ENCODE results near the gene SLC4A2. TPM values are rescaled to one million over a fixed set of nuclear protein-coding genes. Genes with fewer than 3 reads are reported as not detected.

The SLC4A2 gene
- polyA plus RNA-seq, 2 of the 4 experiments (the other 2 are of a cell fraction): 112 to 275 TPM

DNA sequence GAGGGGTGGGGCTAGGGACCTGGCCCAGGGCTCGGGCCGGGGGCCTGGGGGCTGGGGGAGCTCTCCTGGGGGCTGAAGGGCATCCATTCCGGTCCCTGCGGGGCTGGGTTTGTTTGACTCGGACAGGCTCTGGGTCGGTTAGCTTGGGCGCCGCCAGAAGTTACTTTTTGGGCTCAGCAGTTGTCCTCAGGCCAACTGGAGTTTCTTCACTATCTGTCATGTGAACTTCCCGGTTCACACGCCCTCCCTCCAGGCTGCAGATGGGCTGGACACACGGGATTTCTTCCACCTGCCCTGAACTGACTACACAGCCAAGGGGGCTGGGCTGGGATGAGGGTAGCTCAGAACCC, 3.8 kb downstream of the SLC4A2 start:
- Histone ChIP-seq H3K9me3 (no peaks in the 10 kb centered on the region), H3K4me1 (peaks cover 37% of the 10 kb centered on the region), H3K4me3 (peak overlapping the region; percentile 86), H3K27ac (peak overlapping the region; percentile 99), H3K4me2 (peak overlapping the region; percentile 92)
- CTCF ChIA-PET: interaction anchor here (1.3 to 5.7 kb wide), 11 partner anchors 11 to 165 kb away, joined by 3 to 64 read pairs (median 7); partner anchors contain the start of genes ABCB8 and AGAP3
- peak in 1 of 2 experiments; percentile 51 for DNase-seq (ENCODE audit: low read depth in 1 of 2, low spot score in 1 of 2)
- POLR2A ChIA-PET: interaction anchor here (0.6 to 2.2 kb wide), 4 partner anchors 14 to 86 kb away, joined by 3 to 20 read pairs (median 12); partner anchors contain the start of genes AGAP3 and FASTK
- WGBS (ENCODE audit: missing lambda C conversion rate): 5% methylated on average over 5 of the region's 11 CpGs
- no peak for TF ChIP-seq CHD2 (IDR thresholded peaks at IDR 0.05; ENCODE audit: low read length, partially characterized antibody)
- TF ChIP-seq KDM1A (IDR thresholded peaks at IDR 0.05; ENCODE audit: low read depth): no peak
- TF ChIP-seq JUN (IDR thresholded peaks at IDR 0.05): peak in 1 of 2 experiments; percentile 28; a peak in 1 of 5 replicates
- no peak for FAIRE-seq
- ATAC-seq: no peak

DNA sequence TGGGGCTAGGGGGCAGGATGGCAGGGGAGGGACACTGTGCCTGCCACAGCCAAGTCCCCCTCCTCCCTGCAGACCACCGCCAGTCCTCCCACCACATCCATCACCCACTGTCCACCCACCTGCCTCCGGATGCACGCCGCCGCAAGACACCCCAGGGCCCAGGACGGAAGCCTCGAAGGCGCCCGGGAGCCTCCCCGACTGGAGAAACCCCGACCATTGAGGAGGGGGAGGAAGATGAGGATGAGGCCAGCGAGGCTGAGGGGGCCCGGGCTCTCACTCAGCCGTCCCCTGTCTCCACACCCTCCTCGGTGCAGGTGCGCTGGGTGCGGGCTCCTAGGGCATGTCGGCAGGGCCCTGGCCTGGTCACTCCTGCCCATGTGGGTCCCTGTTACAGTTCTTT, 5.1 kb downstream of the SLC4A2 start:
- Histone ChIP-seq H3K4me1 (peaks cover 29% of the 10 kb centered on the region), H3K4me2 (no peak overlapping the region), H3K9me3 (no peaks in the 10 kb centered on the region), H3K27ac (peak overlapping the region in 1 of 2 experiments; percentile 99; a peak in 3 of 6 replicates), H3K4me3 (no peak overlapping the region)
- DNase-seq (ENCODE audit: low read depth in 1 of 2, low spot score in 1 of 2) (no peak), ATAC-seq (no peak), FAIRE-seq (no peak)
- ChIA-PET POLR2A (no interaction called here), CTCF (interaction anchor here (5.3 to 5.7 kb wide), 2 partner anchors 10 to 23 kb away, joined by 32 to 64 read pairs; partner anchors contain the start of gene AGAP3)
- WGBS (ENCODE audit: missing lambda C conversion rate): 97% methylated on average over 18 of the region's 18 CpGs
- TF ChIP-seq JUN (IDR thresholded peaks at IDR 0.05) (no peak), POLR2AphosphoS2 (conservative IDR thresholded peaks at IDR 0.05; ENCODE audit: low read length) (no peak), CHD2 (IDR thresholded peaks at IDR 0.05; ENCODE audit: low read length, partially characterized antibody) (no peak), KDM5A (IDR thresholded peaks at IDR 0.05) (no peak), ZNF302 (CRISPR knock-in tag; IDR thresholded peaks at IDR 0.05) (no peak), EHMT2 (IDR thresholded peaks at IDR 0.05; ENCODE audit: low read depth) (no peak), MYC (IDR thresholded peaks at IDR 0.05; ENCODE audit: borderline replicate concordance, low read length) (no peak), RCOR1 (IDR thresholded peaks at IDR 0.05; ENCODE audit: low read depth, low read length) (no peak), RARB (CRISPR knock-in tag; IDR thresholded peaks at IDR 0.05) (no peak), EHF (CRISPR knock-in tag; IDR thresholded peaks at IDR 0.05) (no peak), GATA3 (IDR thresholded peaks at IDR 0.05; ENCODE audit: borderline replicate concordance) (no peak)
- TF ChIP-seq, protein P1, sequence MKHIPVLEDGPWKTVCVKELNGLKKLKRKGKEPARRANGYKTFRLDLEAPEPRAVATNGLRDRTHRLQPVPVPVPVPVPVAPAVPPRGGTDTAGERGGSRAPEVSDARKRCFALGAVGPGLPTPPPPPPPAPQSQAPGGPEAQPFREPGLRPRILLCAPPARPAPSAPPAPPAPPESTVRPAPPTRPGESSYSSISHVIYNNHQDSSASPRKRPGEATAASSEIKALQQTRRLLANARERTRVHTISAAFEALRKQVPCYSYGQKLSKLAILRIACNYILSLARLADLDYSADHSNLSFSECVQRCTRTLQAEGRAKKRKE (CRISPR knock-in tag; IDR thresholded peaks at IDR 0.05; ENCODE audit: low read depth): no peak
- TF ChIP-seq, protein P2, sequence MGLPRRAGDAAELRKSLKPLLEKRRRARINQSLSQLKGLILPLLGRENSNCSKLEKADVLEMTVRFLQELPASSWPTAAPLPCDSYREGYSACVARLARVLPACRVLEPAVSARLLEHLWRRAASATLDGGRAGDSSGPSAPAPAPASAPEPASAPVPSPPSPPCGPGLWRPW (IDR thresholded peaks at IDR 0.05): no peak

DNA sequence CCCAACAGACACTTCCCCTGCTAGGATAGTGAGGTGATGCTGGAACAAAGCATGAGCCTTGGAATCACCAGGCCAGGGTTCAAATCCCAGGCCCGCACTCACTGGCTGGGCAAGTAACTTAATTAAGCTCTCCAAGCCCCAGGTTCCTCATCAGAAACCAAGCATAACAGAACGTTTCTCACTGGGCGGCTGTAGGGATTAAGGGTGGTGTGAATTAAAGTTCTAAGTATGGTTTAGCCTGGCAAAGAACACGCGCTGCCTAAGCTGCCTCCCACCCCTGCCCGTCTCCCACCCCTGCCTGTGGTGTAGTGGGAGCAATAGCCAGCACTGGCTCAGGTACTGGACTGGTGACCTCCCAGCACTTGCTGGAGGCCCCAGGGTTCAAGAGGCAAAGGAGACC, 5.6 kb downstream of the SLC4A2 start:
- H3K4me3 ChIP-seq: no peak overlapping the region
- ATAC-seq (no peak), FAIRE-seq (no peak), DNase-seq (ENCODE audit: low read depth in 1 of 2, low spot score in 1 of 2) (no peak)
- H3K4me1 ChIP-seq: peaks cover 29% of the 10 kb centered on the region
- no peaks in the 10 kb centered on the region for H3K9me3 ChIP-seq
- ChIA-PET CTCF (interaction anchor here (5.3 to 5.7 kb wide), 2 partner anchors 10 to 22 kb away, joined by 32 to 64 read pairs; partner anchors contain the start of gene AGAP3), POLR2A (no interaction called here)
- TF ChIP-seq POLR2AphosphoS2 (conservative IDR thresholded peaks at IDR 0.05; ENCODE audit: low read length) (no peak), EHF (CRISPR knock-in tag; IDR thresholded peaks at IDR 0.05) (no peak), CEBPB (IDR thresholded peaks at IDR 0.05) (no peak), FOXS1 (CRISPR knock-in tag; IDR thresholded peaks at IDR 0.05) (no peak), JUNB (IDR thresholded peaks at IDR 0.05) (no peak), JUN (IDR thresholded peaks at IDR 0.05) (no peak), ZFP36 (IDR thresholded peaks at IDR 0.05; ENCODE audit: borderline replicate concordance, partially characterized antibody) (no peak), CHD2 (IDR thresholded peaks at IDR 0.05; ENCODE audit: low read length, partially characterized antibody) (no peak), BHLHE40 (IDR thresholded peaks at IDR 0.05; ENCODE audit: low read depth, low read length) (no peak), NPAS2 (CRISPR knock-in tag; IDR thresholded peaks at IDR 0.05; ENCODE audit: borderline replicate concordance) (no peak), FOSB (CRISPR knock-in tag; IDR thresholded peaks at IDR 0.05) (no peak), CHD4 (IDR thresholded peaks at IDR 0.05; ENCODE audit: borderline replicate concordance) (no peak), HOXB13 (CRISPR knock-in tag; IDR thresholded peaks at IDR 0.05; ENCODE audit: low read depth) (no peak), KDM5A (IDR thresholded peaks at IDR 0.05) (no peak), PHF8 (IDR thresholded peaks at IDR 0.05; ENCODE audit: borderline replicate concordance, low read depth) (no peak), MAFK (IDR thresholded peaks at IDR 0.05; ENCODE audit: partially characterized antibody) (no peak), TFCP2L1 (CRISPR knock-in tag; IDR thresholded peaks at IDR 0.05) (no peak)
- H3K27ac ChIP-seq: peak overlapping the region in 1 of 2 experiments; percentile 99; a peak in 2 of 6 replicates
- WGBS (ENCODE audit: missing lambda C conversion rate): 89% methylated on average over 6 of the region's 6 CpGs
- H3K4me2 ChIP-seq: no peak overlapping the region
